ENCODE measurements around the gene ARID1B.
"Not testable (repeated sequence)": the region's sequence is repeated elsewhere in the genome, so short reads cannot be mapped to it uniquely, and the experiment has no call there.

The ARID1B gene

GRCh38 chr6:157143890-157144798 lies 367.0 kb downstream of the ARID1B start:
- H3K27ac ChIP-seq (ENCODE audit: low read length), result no peak overlapping the region
- no peak overlapping the region for H3K4me2 ChIP-seq (ENCODE audit: insufficient read depth, low read length)
- no peaks in the 10 kb centered on the region for H3K9me3 ChIP-seq (ENCODE audit: insufficient read depth, low read length, severe bottlenecking)
- no peak for TF ChIP-seq CTCF (IDR thresholded peaks at IDR 0.05; ENCODE audit: borderline replicate concordance, extremely low read depth, low read length, poor library complexity, severe bottlenecking)
- TF ChIP-seq EZH2 (IDR thresholded peaks at IDR 0.05; ENCODE audit: borderline replicate concordance, low read depth, low read length, severe bottlenecking), result no peak
- DNase-seq (no peak), ATAC-seq (ENCODE audit: insufficient read depth, low read depth) (no peak)
- no peaks in the 10 kb centered on the region for H3K4me1 ChIP-seq (ENCODE audit: insufficient read depth, low read length)
- peaks cover 52% of the 10 kb centered on the region for H3K36me3 ChIP-seq (ENCODE audit: insufficient read depth, low read length)
- H4K20me1 ChIP-seq (ENCODE audit: insufficient read depth, low read length), result peaks cover 18% of the 10 kb centered on the region; the same call in 1 of the 2 replicates
- H3K27me3 ChIP-seq (ENCODE audit: insufficient read depth, low read length, poor library complexity), result no peaks in the 10 kb centered on the region
- H3K4me3 ChIP-seq (ENCODE audit: low read depth in 1 of 2, low read length in 2 of 2), result no peak overlapping the region
- no peak overlapping the region for H3K9ac ChIP-seq (ENCODE audit: low read depth, low read length)
- no peaks in the 10 kb centered on the region for H3K79me2 ChIP-seq (ENCODE audit: insufficient read depth, low read length)
- H2AFZ ChIP-seq (ENCODE audit: low read depth, low read length), result no peak overlapping the region

GRCh38 chr6:157144859-157145568 lies 367.8 kb downstream of the ARID1B start:
- H3K4me2 ChIP-seq (ENCODE audit: insufficient read depth, low read length), result no peak overlapping the region
- ATAC-seq (ENCODE audit: insufficient read depth, low read depth) (no peak), DNase-seq (no peak)
- H3K4me3 ChIP-seq (ENCODE audit: low read depth in 1 of 2, low read length in 2 of 2), result no peak overlapping the region
- H3K4me1 ChIP-seq (ENCODE audit: insufficient read depth, low read length), result no peaks in the 10 kb centered on the region
- peaks cover 56% of the 10 kb centered on the region for H3K36me3 ChIP-seq (ENCODE audit: insufficient read depth, low read length)
- no peaks in the 10 kb centered on the region for H3K79me2 ChIP-seq (ENCODE audit: insufficient read depth, low read length)
- H3K9me3 ChIP-seq (ENCODE audit: insufficient read depth, low read length, severe bottlenecking), result no peaks in the 10 kb centered on the region
- H2AFZ ChIP-seq (ENCODE audit: low read depth, low read length), result no peak overlapping the region
- no peak overlapping the region for H3K27ac ChIP-seq (ENCODE audit: low read length)
- no peak overlapping the region for H3K9ac ChIP-seq (ENCODE audit: low read depth, low read length)
- H4K20me1 ChIP-seq (ENCODE audit: insufficient read depth, low read length), result peaks cover 18% of the 10 kb centered on the region; the same call in 1 of the 2 replicates
- TF ChIP-seq CTCF (IDR thresholded peaks at IDR 0.05; ENCODE audit: borderline replicate concordance, extremely low read depth, low read length, poor library complexity, severe bottlenecking), result no peak
- no peak for TF ChIP-seq EZH2 (IDR thresholded peaks at IDR 0.05; ENCODE audit: borderline replicate concordance, low read depth, low read length, severe bottlenecking)
- H3K27me3 ChIP-seq (ENCODE audit: insufficient read depth, low read length, poor library complexity), result no peaks in the 10 kb centered on the region

- TF ChIP-seq EZH2 (IDR thresholded peaks at IDR 0.05; ENCODE audit: borderline replicate concordance, low read depth, low read length, severe bottlenecking), result no peak
- TF ChIP-seq CTCF (IDR thresholded peaks at IDR 0.05; ENCODE audit: borderline replicate concordance, extremely low read depth, low read length, poor library complexity, severe bottlenecking), result no peak
- Histone ChIP-seq H3K9ac (ENCODE audit: low read depth, low read length) (no peak overlapping the region), H3K36me3 (ENCODE audit: insufficient read depth, low read length) (peaks cover 58% of the 10 kb centered on the region), H3K27ac (ENCODE audit: low read length) (no peak overlapping the region), H3K4me3 (ENCODE audit: low read depth in 1 of 2, low read length in 2 of 2) (no peak overlapping the region), H2AFZ (ENCODE audit: low read depth, low read length) (no peak overlapping the region), H3K79me2 (ENCODE audit: insufficient read depth, low read length) (no peaks in the 10 kb centered on the region), H4K20me1 (ENCODE audit: insufficient read depth, low read length) (peaks cover 18% of the 10 kb centered on the region; the same call in 1 of the 2 replicates), H3K4me2 (ENCODE audit: insufficient read depth, low read length) (no peak overlapping the region), H3K27me3 (ENCODE audit: insufficient read depth, low read length, poor library complexity) (no peaks in the 10 kb centered on the region), H3K4me1 (ENCODE audit: insufficient read depth, low read length) (no peaks in the 10 kb centered on the region), H3K9me3 (ENCODE audit: insufficient read depth, low read length, severe bottlenecking) (no peaks in the 10 kb centered on the region)
- DNase-seq (no peak), ATAC-seq (ENCODE audit: insufficient read depth, low read depth) (no peak)
Measured at GRCh38 chr6:157145656-157146285, 368.6 kb downstream of the ARID1B start.

GRCh38 chr6:157147054-157148026 lies 370.2 kb downstream of the ARID1B start:
- H3K4me1 ChIP-seq (ENCODE audit: insufficient read depth, low read length); H2AFZ ChIP-seq (ENCODE audit: low read depth, low read length); H3K9ac ChIP-seq (ENCODE audit: low read depth, low read length); DNase-seq; ATAC-seq (ENCODE audit: insufficient read depth, low read depth); H3K79me2 ChIP-seq (ENCODE audit: insufficient read depth, low read length); H3K4me2 ChIP-seq (ENCODE audit: insufficient read depth, low read length); H3K27ac ChIP-seq (ENCODE audit: low read length); H3K4me3 ChIP-seq (ENCODE audit: low read depth in 1 of 2, low read length in 2 of 2); H3K9me3 ChIP-seq (ENCODE audit: insufficient read depth, low read length, severe bottlenecking); H3K27me3 ChIP-seq (ENCODE audit: insufficient read depth, low read length, poor library complexity): not testable (repeated sequence)
- H3K36me3 ChIP-seq (ENCODE audit: insufficient read depth, low read length), result peaks cover 56% of the 10 kb centered on the region
- H4K20me1 ChIP-seq (ENCODE audit: insufficient read depth, low read length), result peaks cover 18% of the 10 kb centered on the region; the same call in 1 of the 2 replicates

Data from DND-41 (cell line).